PC-9 (cell line): Measurements from ENCODE around the gene AGL.

Experiments used
- CTCF ChIP-seq: fragments of 200-600 bp; sonication (generic); conservative IDR thresholded peaks from 2 replicates; pipeline ENCODE4 v1.6.1; 2017; ENCODE audit warnings: mixed run types, antibody characterized with exemption, mild to moderate bottlenecking, moderate library complexity
- EZH2 ChIP-seq: fragments of 200-600 bp; sonication (generic); IDR thresholded peaks from 2 replicates; pipeline ENCODE4 v1.8.0; 2017; ENCODE audit warnings: antibody characterized with exemption, low read depth

GRCh38 chr1:99943223-99943794 is 93.1 kb downstream of the AGL start:
- TF ChIP-seq CTCF: no peak
- TF ChIP-seq EZH2: no peak
